Motor neuron (in vitro differentiated cells): Measurements from ENCODE around the gene CD300E. TPM values are rescaled to one million over a fixed set of nuclear protein-coding genes. Genes with fewer than 3 reads are reported as not detected.

ENCODE experiments used
- ATAC-seq, 8 experiments: fragments of 200-7000 bp; cut with Tn5 transposase; replicated peaks in 6 of 8; 2 replicates each; pipeline ENCODE4 v1.8.0; 2021; ENCODE audit warnings: mild to moderate bottlenecking in 8 of 8, moderate library complexity in 8 of 8
- H3K27ac ChIP-seq, 2 donors: fragments of 250-450 bp; sonication (Bioruptor Pico); 2 replicates each; pipeline ENCODE4 v1.9.0; 2021; ENCODE audit warnings: antibody characterized with exemption in 2 of 2, mild to moderate bottlenecking in 2 of 2, moderate library complexity in 1 of 2
- H3K4me1 ChIP-seq, 2 donors: fragments of 250-450 bp; sonication (Bioruptor Pico); replicated peaks in 1 of 2; 2 replicates each; pipeline ENCODE4 v1.6.1; 2021; ENCODE audit warnings: antibody characterized with exemption in 2 of 2, mild to moderate bottlenecking in 2 of 2, moderate library complexity in 1 of 2
- H3K4me3 ChIP-seq, 5 donors: fragments of 250-450 bp; sonication (Bioruptor Pico); 2 replicates each; pipeline ENCODE4 v1.9.0; 2021; ENCODE audit warnings: antibody characterized with exemption in 5 of 5, mild to moderate bottlenecking in 5 of 5, moderate library complexity in 4 of 5
- WGBS, 10 experiments: fragments of 450-650 bp; shearing (Covaris generic); methylation state at CpG; one replicate each; pipeline ENCODE4 v1.0.0; 2022; 5-methylcytosine and 5-hydroxymethylcytosine counted together
- in situ Hi-C, 9 experiments: fragments of 400-800 bp; cut with MboI; loops; one replicate each; pipeline ENCODE4 v1.15.0; 2021; ENCODE audit warnings: low sequenced_read_pairs in 9 of 9, low pct_unique_long_range_greater_than_20kb in 2 of 9; ENCODE audit not compliant: unreplicated experiment in 9 of 9
- total RNA-seq, 8 experiments: library from RNA; unstranded; fragments of 300-600 nt; gene quantifications; 2 replicates each; pipeline versions ENCODE4 v1.2.3 to v1.2.4, GENCODE V29; 2022

The CD300E gene, protein sequence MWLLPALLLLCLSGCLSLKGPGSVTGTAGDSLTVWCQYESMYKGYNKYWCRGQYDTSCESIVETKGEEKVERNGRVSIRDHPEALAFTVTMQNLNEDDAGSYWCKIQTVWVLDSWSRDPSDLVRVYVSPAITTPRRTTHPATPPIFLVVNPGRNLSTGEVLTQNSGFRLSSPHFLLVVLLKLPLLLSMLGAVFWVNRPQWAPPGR
- total RNA-seq: under 1 TPM in 5 of 8 experiments, not detected in 3; 0.14 to 0.47 (median 0.25) TPM

GRCh38 chr17:74623693-74624093 is at the start of gene CD300E:
TSS of gene CD300E (minus strand) at chr17:74623738. CDS start at chr17:74623621, 117 bp downstream.
- H3K4me3 ChIP-seq: no peak within 1 kb of the TSS
- no peak within 1 kb of the TSS for H3K27ac ChIP-seq
- 0 to 70% (median 50%) methylated on average over 1 to 5 of the region's 5 CpGs; no CpG with 5 or more reads in 1 of the 10 experiments for WGBS, 10 experiments
- H3K4me1 ChIP-seq: no peaks in the 10 kb centered on the region
- no peak for ATAC-seq
- in situ Hi-C loops: loop anchor here in 1 of 9 experiments (25.0 kb wide), 1 partner anchor 89 kb away; the partner anchor contains the start of gene CD300LF

- Histone ChIP-seq H3K4me3 (peak overlapping the region in 2 of 5 donors; percentile 14 to 15), H3K4me1 (no peaks in the 10 kb centered on the region), H3K27ac (no peak overlapping the region)
- peak; percentile 81 to 98 (median 84) for ATAC-seq
- 0 to 30% (median 9%) methylated on average over 2 to 20 of the region's 57 CpGs; no CpG with 5 or more reads in 3 of the 10 experiments for WGBS, 10 experiments
- in situ Hi-C loops: no loop called here
Measured at GRCh38 chr17:74671031-74671771, 47.7 kb upstream of the CD300E start.

- in situ Hi-C loops: no loop called here
- Histone ChIP-seq H3K27ac (no peak overlapping the region), H3K4me3 (no peak overlapping the region), H3K4me1 (no peaks in the 10 kb centered on the region)
- no peak for ATAC-seq
- 0 to 71% (median 32%) methylated on average over 2 to 6 of the region's 6 CpGs; no CpG with 5 or more reads in 1 of the 10 experiments for WGBS, 10 experiments
Measured at GRCh38 chr17:74670329-74670728, 46.8 kb upstream of the CD300E start.

DNA sequence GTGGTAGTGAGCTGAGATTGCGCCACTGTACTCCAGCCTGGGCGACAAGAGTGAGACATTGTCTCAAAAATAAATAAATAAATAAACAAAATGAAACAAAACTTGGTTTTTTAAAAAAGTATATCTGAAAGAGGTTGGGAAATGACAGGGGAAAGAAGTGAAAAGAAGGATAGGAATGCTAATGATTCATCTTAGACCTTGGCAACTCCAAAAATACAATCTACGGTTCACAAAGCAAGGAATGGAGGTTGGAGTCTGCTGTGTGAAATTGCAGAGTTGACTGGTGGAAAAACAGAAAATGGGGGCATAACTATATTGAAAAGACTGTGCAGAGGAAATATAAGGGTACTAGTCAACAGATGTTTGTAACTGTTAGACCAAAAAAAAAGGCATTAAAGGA is 40.0 kb upstream of the CD300E start:
- no peak for ATAC-seq
- no peaks in the 10 kb centered on the region for H3K4me1 ChIP-seq
- in situ Hi-C loops: no loop called here
- H3K4me3 ChIP-seq: no peak overlapping the region
- H3K27ac ChIP-seq: no peak overlapping the region
- WGBS, 10 experiments: 0 to 100% (median 89%) methylated on average over 1 to 3 of the region's 3 CpGs

- Histone ChIP-seq H3K4me3 (no peak overlapping the region), H3K4me1 (no peaks in the 10 kb centered on the region), H3K27ac (no peak overlapping the region)
- in situ Hi-C loops: no loop called here
- ATAC-seq: no peak
- WGBS, 10 experiments: 40 to 82% (median 53%) methylated on average over 1 to 4 of the region's 4 CpGs; no CpG with 5 or more reads in 2 of the 10 experiments
Measured at GRCh38 chr17:74659889-74660288, 36.4 kb upstream of the CD300E start.

- Histone ChIP-seq H3K27ac (no peak overlapping the region), H3K4me1 (no peaks in the 10 kb centered on the region), H3K4me3 (no peak overlapping the region)
- WGBS, 10 experiments: 10 to 82% (median 41%) methylated on average over 2 to 5 of the region's 6 CpGs; no CpG with 5 or more reads in 3 of the 10 experiments
- ATAC-seq: no peak
- in situ Hi-C loops: no loop called here
Measured at GRCh38 chr17:74658620-74659019, 35.1 kb upstream of the CD300E start.

DNA sequence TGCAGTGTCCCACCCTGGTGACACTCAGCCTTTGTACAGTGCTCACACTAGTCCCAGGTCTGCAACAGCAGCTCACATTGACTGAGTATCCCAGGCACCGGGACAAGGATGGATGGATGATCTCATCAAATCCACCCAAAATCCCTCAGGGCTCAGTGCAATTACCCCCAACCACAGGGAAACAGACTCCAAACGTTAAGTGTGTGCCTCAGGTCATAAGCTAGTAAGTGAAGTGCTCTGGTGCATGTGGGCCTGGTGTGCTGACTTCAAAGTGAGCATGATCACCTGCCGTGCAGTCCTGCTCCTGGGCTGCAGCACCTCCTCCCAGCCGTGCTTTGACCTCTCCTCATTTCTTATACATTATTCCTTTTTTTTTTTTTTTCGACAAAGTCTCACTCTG is 31.2 kb upstream of the CD300E start:
- no peak overlapping the region for H3K27ac ChIP-seq
- WGBS, 10 experiments: 0 to 83% (median 34%) methylated on average over 1 to 5 of the region's 5 CpGs; no CpG with 5 or more reads in 2 of the 10 experiments
- ATAC-seq: no peak
- H3K4me1 ChIP-seq: no peaks in the 10 kb centered on the region
- in situ Hi-C loops: no loop called here
- H3K4me3 ChIP-seq: no peak overlapping the region

- H3K4me1 ChIP-seq: no peaks in the 10 kb centered on the region
- 0 to 81% (median 40%) methylated on average over 1 to 3 of the region's 3 CpGs; no CpG with 5 or more reads in 5 of the 10 experiments for WGBS, 10 experiments
- ATAC-seq: no peak
- H3K27ac ChIP-seq: no peak overlapping the region
- in situ Hi-C loops: no loop called here
- H3K4me3 ChIP-seq: no peak overlapping the region
Measured at GRCh38 chr17:74652020-74652419, 28.5 kb upstream of the CD300E start.

DNA sequence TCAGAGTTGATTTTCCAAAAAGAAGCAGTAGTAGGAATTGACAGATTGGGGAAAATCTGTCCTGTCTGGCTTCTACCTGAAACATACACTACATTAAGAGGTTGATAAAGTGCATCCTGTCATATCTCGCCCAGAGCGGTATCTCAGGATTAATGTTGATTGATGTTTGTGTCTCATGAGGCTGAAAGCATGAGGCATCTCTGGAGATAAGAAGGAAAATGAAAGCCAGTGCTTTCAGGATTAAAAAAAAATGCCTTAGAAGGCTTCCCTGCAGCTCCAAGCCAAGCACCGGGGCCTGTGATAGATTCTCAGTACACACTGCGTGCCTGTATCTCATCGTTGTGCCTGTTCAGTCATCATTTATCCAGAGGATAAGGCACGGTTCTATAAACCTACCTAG is 26.4 kb upstream of the CD300E start:
- WGBS, 10 experiments: 0 to 100% (median 73%) methylated on average over 1 to 6 of the region's 6 CpGs; no CpG with 5 or more reads in 1 of the 10 experiments
- no peak for ATAC-seq
- Histone ChIP-seq H3K4me3 (no peak overlapping the region), H3K4me1 (no peaks in the 10 kb centered on the region), H3K27ac (no peak overlapping the region)
- in situ Hi-C loops: no loop called here

DNA sequence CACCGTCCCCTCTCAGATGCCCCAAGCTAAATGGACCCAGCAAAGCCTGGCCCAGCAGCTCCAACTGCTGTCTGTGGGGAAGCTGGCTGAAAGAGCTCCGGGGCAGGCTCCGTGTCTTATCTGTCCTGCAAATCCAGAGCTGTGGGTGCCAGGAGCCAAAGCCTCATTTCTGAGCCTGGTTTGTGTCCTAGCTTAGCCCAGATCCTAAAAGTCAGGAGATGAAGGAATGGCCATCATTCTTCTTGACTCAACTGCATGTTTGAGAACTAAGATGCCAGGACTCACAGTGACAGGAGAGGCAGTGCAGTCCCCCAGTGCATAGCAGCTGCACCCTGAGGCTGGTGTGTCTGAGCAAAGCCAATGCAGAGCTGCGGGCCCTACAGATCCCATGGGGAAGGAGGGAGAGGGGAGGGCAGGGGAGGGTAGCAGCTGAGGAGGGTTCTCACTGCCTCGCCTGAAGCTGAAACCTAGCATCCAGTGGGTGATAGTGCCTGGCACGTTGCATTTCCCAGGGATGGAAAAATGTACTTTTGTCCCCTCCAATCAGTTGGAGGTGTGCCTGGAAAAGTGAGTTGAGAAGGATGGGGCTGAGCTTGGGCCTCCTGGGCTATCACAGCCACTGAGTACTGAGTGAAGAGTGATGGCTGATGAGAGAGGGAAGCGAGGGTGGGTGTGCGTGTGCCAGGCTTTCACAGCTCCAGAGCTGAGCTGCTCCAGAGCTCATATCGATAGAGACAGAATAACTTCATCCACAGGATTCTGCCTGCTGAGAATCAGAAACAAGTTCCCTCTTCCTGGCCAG is 24.5 kb upstream of the CD300E start:
- in situ Hi-C loops: no loop called here
- no peaks in the 10 kb centered on the region for H3K4me1 ChIP-seq
- H3K27ac ChIP-seq: no peak overlapping the region
- H3K4me3 ChIP-seq: no peak overlapping the region
- ATAC-seq: no peak
- WGBS, 10 experiments: 0 to 84% (median 52%) methylated on average over 1 to 3 of the region's 9 CpGs; no CpG with 5 or more reads in 5 of the 10 experiments

- peak in 1 of 8 experiments; percentile 24 for ATAC-seq
- 7 to 100% (median 43%) methylated on average over 1 to 3 of the region's 3 CpGs; no CpG with 5 or more reads in 4 of the 10 experiments for WGBS, 10 experiments
- Histone ChIP-seq H3K27ac (no peak overlapping the region), H3K4me3 (no peak overlapping the region), H3K4me1 (no peaks in the 10 kb centered on the region)
- in situ Hi-C loops: no loop called here
Measured at GRCh38 chr17:74646231-74646630, 22.7 kb upstream of the CD300E start.

DNA sequence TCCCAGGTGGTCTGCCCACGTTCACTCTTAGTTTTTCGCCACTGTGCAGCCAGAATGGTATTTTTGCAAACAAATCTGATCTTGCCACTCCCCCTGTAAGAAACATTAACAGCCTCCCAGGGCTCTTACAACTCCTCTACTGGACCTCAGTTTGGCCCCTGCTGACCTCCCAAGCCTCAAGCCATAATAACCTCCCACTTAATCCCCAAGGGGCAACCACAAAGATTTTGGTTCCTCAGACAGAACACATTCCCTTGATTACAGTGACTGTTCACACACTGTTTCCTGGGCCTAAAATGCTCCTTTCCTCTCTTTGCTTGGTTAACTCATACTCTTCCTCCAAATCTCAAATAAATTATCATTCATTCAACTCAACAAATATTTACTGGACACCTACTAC is 21.5 kb upstream of the CD300E start:
- Histone ChIP-seq H3K4me1 (no peaks in the 10 kb centered on the region), H3K27ac (no peak overlapping the region), H3K4me3 (no peak overlapping the region)
- ATAC-seq: no peak
- WGBS, 10 experiments: 0 to 77% (median 62%) methylated on average over 1 to 2 of the region's 2 CpGs; no CpG with 5 or more reads in 2 of the 10 experiments
- in situ Hi-C loops: no loop called here

GRCh38 chr17:74644419-74644818 is 20.9 kb upstream of the CD300E start:
- no peak for ATAC-seq
- 44 to 100% (median 72%) methylated on average over 1 to 2 of the region's 2 CpGs; no CpG with 5 or more reads in 1 of the 10 experiments for WGBS, 10 experiments
- in situ Hi-C loops: no loop called here
- H3K27ac ChIP-seq: no peak overlapping the region
- no peaks in the 10 kb centered on the region for H3K4me1 ChIP-seq
- H3K4me3 ChIP-seq: no peak overlapping the region
